Measurements from ENCODE around the gene MAP3K12.

MAP3K12 gene

GRCh38 chr12:53456654-53457366 is 42.4 kb downstream of the MAP3K12 start:
- no peak overlapping the region for H3K9ac ChIP-seq
- H3K9me3 ChIP-seq (ENCODE audit: control insufficient read depth, low read length): no peaks in the 10 kb centered on the region
- H3K4me3 ChIP-seq (ENCODE audit: low read depth, low read length): no peak overlapping the region
- no peaks in the 10 kb centered on the region for H3K27me3 ChIP-seq (ENCODE audit: control insufficient read depth, insufficient read depth, low read length)
- H3K27ac ChIP-seq: no peak overlapping the region
- TF ChIP-seq, protein P1, sequence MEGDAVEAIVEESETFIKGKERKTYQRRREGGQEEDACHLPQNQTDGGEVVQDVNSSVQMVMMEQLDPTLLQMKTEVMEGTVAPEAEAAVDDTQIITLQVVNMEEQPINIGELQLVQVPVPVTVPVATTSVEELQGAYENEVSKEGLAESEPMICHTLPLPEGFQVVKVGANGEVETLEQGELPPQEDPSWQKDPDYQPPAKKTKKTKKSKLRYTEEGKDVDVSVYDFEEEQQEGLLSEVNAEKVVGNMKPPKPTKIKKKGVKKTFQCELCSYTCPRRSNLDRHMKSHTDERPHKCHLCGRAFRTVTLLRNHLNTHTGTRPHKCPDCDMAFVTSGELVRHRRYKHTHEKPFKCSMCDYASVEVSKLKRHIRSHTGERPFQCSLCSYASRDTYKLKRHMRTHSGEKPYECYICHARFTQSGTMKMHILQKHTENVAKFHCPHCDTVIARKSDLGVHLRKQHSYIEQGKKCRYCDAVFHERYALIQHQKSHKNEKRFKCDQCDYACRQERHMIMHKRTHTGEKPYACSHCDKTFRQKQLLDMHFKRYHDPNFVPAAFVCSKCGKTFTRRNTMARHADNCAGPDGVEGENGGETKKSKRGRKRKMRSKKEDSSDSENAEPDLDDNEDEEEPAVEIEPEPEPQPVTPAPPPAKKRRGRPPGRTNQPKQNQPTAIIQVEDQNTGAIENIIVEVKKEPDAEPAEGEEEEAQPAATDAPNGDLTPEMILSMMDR (IDR thresholded peaks at IDR 0.05): no peak
- H3K4me2 ChIP-seq (ENCODE audit: low read length): no peak overlapping the region
- no peak overlapping the region for H2AFZ ChIP-seq
- peaks cover 25% of the 10 kb centered on the region for H3K4me1 ChIP-seq
- peaks cover 57% of the 10 kb centered on the region for H3K79me2 ChIP-seq
- H3K36me3 ChIP-seq (ENCODE audit: control insufficient read depth, insufficient read depth, low read length): no peaks in the 10 kb centered on the region

DNA sequence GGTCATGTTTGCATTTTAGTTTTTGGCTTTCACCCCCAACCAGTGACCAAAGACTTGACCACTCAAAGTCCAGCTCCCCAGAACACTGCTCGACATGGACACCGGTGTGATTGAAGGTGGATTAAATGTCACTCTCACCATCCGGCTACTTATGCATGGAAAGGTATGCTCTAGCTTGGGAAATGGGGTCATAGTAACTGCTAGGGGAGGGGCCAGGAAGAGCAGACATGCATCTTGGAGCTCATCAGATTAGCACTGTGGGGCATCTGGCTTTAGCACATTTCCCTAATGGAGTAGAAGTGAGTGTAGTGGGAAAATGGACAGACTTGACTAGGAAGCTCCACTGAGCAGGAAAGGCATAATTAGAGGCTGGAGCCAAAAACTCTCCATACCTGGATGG is 44.6 kb downstream of the MAP3K12 start:
- Histone ChIP-seq H3K4me3 (ENCODE audit: low read depth, low read length) (peak overlapping the region; percentile 92), H3K36me3 (ENCODE audit: control insufficient read depth, insufficient read depth, low read length) (no peaks in the 10 kb centered on the region)

DNA sequence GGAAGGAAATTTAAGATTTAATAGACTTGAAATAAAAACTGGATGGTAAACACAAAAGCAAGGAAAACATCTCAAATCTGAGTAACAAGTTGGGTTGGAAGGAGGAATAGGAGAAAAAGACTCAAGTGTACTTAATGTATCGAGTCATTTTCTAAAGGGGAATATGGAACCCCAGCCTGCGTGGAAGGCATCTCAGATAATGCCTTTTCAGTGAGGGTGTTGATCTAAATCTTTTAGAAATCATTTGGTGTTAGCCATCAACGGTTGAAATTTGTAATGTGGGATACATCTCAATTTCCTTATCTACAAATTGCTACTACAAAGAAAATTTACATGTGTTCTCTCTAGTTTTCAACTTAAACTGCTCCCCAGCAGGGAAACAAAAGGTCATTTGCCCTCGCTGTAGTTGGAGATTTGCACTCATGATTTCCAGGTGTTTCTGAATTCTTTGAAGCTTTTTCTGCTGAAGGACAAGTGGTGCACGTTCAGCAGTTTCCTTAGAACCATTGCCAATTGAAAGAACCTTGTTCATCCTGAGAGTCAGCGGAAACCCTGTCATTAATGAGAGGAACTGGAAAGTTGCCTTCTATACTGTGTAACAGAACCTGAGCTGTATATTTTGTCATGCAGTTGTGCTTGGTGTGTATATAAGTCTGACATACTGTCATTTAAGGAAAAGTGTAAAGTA is 45.2 kb downstream of the MAP3K12 start:
- Histone ChIP-seq H3K36me3 (ENCODE audit: control insufficient read depth, insufficient read depth, low read length) (no peaks in the 10 kb centered on the region), H3K4me3 (ENCODE audit: low read depth, low read length) (peak overlapping the region; percentile 92), H3K79me2 (peaks cover 39% of the 10 kb centered on the region), H3K4me2 (ENCODE audit: low read length) (peak overlapping the region; percentile 42), H2AFZ (no peak overlapping the region), H3K27me3 (ENCODE audit: control insufficient read depth, insufficient read depth, low read length) (no peaks in the 10 kb centered on the region), H3K9ac (no peak overlapping the region), H3K4me1 (peaks cover 17% of the 10 kb centered on the region), H3K27ac (no peak overlapping the region), H3K9me3 (ENCODE audit: control insufficient read depth, low read length) (no peaks in the 10 kb centered on the region)
- TF ChIP-seq, protein P1 (IDR thresholded peaks at IDR 0.05): no peak

More for the DNA sequence above, 44.6 kb downstream of the MAP3K12 start:
- Histone ChIP-seq H3K79me2 (peaks cover 42% of the 10 kb centered on the region), H3K27ac (no peak overlapping the region), H3K9me3 (ENCODE audit: control insufficient read depth, low read length) (no peaks in the 10 kb centered on the region), H3K9ac (no peak overlapping the region), H3K4me1 (peaks cover 17% of the 10 kb centered on the region), H3K27me3 (ENCODE audit: control insufficient read depth, insufficient read depth, low read length) (no peaks in the 10 kb centered on the region), H2AFZ (no peak overlapping the region), H3K4me2 (ENCODE audit: low read length) (peak overlapping the region; percentile 34)
- TF ChIP-seq, protein P1 (IDR thresholded peaks at IDR 0.05): no peak

GRCh38 chr12:53452159-53453077 is 46.8 kb downstream of the MAP3K12 start:
- Histone ChIP-seq H3K4me1 (peaks cover 17% of the 10 kb centered on the region), H3K27me3 (ENCODE audit: control insufficient read depth, insufficient read depth, low read length) (no peaks in the 10 kb centered on the region), H3K9me3 (ENCODE audit: control insufficient read depth, low read length) (no peaks in the 10 kb centered on the region), H3K79me2 (peaks cover 34% of the 10 kb centered on the region), H2AFZ (peak overlapping the region; percentile 53), H3K4me3 (ENCODE audit: low read depth, low read length) (peak overlapping the region; percentile 92), H3K9ac (peak overlapping the region; percentile 92), H3K4me2 (ENCODE audit: low read length) (peak overlapping the region; percentile 42), H3K27ac (peak overlapping the region; percentile 95), H3K36me3 (ENCODE audit: control insufficient read depth, insufficient read depth, low read length) (no peaks in the 10 kb centered on the region)
- TF ChIP-seq, protein P1 (IDR thresholded peaks at IDR 0.05): peak; percentile 51

Measured in parathyroid adenoma (tissue), 2 donors.